Muscle layer of duodenum (tissue), 2 donors: Measurements from ENCODE around the gene GABRR3.

Experiments used
- H3K27ac ChIP-seq: one replicate; pipeline ENCODE4 v1.7.0; 2013; ENCODE audit warnings: mild to moderate bottlenecking, low read length
- H3K27me3 ChIP-seq: one replicate; pipeline ENCODE4 v1.7.0; 2013; ENCODE audit warnings: low read depth, mild to moderate bottlenecking, control low read depth, low read length
- H3K36me3 ChIP-seq, 2 donors: one replicate each; pipeline ENCODE4 v1.7.0; 2013; ENCODE audit warnings: low read length in 2 of 2, control low read depth in 1 of 2, mild to moderate bottlenecking in 1 of 2; ENCODE audit not compliant: insufficient read depth in 2 of 2, control insufficient read depth in 1 of 2
- H3K4me1 ChIP-seq, 2 donors: one replicate each; pipeline ENCODE4 v1.7.0; 2013; ENCODE audit warnings: low read length in 2 of 2, mild to moderate bottlenecking in 2 of 2, control low read depth in 1 of 2, moderate library complexity in 1 of 2; ENCODE audit not compliant: insufficient read depth in 2 of 2, control insufficient read depth in 1 of 2
- H3K4me3 ChIP-seq, 2 donors: one replicate each; pipeline ENCODE4 v1.7.0; 2013; ENCODE audit warnings: low read length in 2 of 2, low read depth in 1 of 2, mild to moderate bottlenecking in 1 of 2
- H3K9me3 ChIP-seq, 2 donors: one replicate each; pipeline ENCODE4 v1.7.0; 2013; ENCODE audit warnings: low read length in 2 of 2, control low read depth in 1 of 2, mild to moderate bottlenecking in 1 of 2; ENCODE audit not compliant: control insufficient read depth in 1 of 2
- donor health status: healthy.

The GABRR3 gene

DNA sequence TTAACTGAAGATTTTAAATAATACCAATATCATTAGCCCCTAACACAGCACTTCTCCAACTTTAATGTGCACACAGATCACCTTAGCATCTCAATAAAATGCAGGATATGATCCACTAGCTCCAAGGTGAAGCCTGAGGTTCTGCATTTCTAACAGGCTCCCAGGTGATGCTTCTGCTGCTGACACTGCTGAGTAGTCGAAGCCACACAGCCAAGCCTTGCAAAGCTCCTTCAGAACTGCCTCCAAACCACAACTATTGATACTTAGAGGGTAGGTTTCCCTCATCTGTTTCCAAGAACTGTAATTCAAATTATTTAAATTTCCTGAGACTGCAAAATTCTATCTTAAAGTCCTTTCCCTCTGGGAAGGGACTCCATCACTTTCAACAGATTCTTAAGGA lies 66.7 kb downstream of the GABRR3 start:
- H3K4me1 ChIP-seq, result peaks cover 0 to 3% of the 10 kb centered on the region in 2 donors
- H3K4me3 ChIP-seq, result no peak overlapping the region
- H3K27me3 ChIP-seq, result no peaks in the 10 kb centered on the region
- H3K9me3 ChIP-seq, result no peaks in the 10 kb centered on the region
- H3K36me3 ChIP-seq, result peaks cover 0 to 5% of the 10 kb centered on the region in 2 donors
- no peak overlapping the region for H3K27ac ChIP-seq

DNA sequence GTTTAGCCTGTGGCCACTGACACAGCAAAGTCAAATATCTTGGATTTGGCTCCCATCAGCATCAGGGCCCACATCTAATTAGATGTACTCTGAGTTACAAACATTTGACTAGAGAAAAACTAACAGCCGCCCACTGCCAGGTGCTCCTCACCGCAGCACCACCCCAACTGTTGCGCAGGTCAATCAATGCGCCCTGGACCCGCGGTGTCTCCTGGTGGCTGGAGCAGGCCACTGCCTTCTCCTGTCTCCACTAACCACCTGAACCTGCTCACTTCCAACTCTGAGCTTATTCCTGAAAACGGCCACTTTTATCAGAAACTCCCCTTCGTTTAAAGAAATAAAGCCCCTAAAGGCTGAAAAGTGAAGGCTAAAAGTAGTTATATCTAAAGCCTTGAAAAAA lies 67.1 kb downstream of the GABRR3 start:
- H3K4me1 ChIP-seq, result peaks cover 0 to 3% of the 10 kb centered on the region in 2 donors
- H3K27me3 ChIP-seq, result no peaks in the 10 kb centered on the region
- no peak overlapping the region for H3K27ac ChIP-seq
- H3K4me3 ChIP-seq, result no peak overlapping the region
- H3K9me3 ChIP-seq, result no peaks in the 10 kb centered on the region
- peaks cover 0 to 5% of the 10 kb centered on the region in 2 donors for H3K36me3 ChIP-seq

DNA sequence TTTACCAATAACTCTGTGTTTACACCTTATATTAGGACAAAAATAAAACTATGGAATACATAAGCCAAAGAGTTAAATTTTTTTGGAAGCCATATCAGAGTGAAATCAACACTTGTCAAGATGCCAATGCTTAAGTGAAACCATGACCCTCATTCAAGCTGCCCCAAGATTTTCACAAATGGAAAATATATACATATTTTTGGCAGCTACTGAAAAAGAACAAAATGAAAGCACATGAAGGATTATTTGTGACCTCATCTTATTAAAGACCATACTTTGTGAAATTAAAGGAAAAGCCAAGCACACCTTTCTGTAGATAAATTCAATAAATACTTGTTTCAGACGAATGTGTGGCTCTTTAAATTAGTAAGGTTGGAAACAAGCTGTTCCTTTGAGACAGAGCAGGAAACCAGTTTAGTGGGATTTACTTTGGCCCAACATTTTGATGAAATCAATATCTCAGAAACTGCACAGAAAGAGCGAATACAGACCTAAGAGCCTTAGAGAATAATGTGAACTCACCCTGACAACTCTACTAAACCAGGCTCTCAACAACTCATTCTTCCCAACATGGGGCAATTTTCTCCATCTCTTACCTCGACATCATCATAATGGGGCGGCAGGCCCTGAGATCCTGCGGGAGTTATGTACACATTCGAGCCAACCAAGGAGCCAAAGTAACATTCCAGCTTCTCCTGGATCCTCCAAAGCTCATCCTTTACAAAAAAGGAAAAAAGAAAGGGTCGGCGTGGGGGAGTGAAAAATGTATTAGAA lies 73.9 kb downstream of the GABRR3 start:
- H3K36me3 ChIP-seq, result peaks cover 0 to 13% of the 10 kb centered on the region in 2 donors
- H3K4me3 ChIP-seq, result no peak overlapping the region
- no peaks in the 10 kb centered on the region for H3K9me3 ChIP-seq
- H3K27ac ChIP-seq, result no peak overlapping the region
- H3K27me3 ChIP-seq, result no peaks in the 10 kb centered on the region
- H3K4me1 ChIP-seq, result peaks cover 0 to 12% of the 10 kb centered on the region in 2 donors

DNA sequence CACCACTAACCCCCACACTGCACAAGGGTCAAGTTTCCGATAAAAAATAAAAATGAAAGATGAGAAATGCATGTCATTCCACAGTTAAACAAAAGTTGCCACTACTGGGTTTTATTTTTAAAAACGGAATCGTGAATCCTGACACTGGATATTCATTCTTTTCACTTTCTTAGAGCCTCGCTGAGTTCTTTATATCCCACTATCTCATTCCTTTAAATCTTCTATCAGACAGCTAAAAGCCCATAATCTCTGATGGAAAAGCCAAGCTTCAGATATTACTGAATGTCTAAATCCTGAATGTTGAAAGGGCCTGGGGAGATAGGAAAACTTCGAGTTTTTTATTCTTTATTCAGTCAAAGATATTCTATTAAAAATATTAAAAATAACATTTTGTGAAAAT lies 74.6 kb downstream of the GABRR3 start:
- H3K36me3 ChIP-seq, result peaks cover 0 to 13% of the 10 kb centered on the region in 2 donors
- no peak overlapping the region for H3K4me3 ChIP-seq
- no peak overlapping the region for H3K27ac ChIP-seq
- peaks cover 0 to 12% of the 10 kb centered on the region in 2 donors for H3K4me1 ChIP-seq
- H3K27me3 ChIP-seq, result no peaks in the 10 kb centered on the region
- H3K9me3 ChIP-seq, result no peaks in the 10 kb centered on the region

DNA sequence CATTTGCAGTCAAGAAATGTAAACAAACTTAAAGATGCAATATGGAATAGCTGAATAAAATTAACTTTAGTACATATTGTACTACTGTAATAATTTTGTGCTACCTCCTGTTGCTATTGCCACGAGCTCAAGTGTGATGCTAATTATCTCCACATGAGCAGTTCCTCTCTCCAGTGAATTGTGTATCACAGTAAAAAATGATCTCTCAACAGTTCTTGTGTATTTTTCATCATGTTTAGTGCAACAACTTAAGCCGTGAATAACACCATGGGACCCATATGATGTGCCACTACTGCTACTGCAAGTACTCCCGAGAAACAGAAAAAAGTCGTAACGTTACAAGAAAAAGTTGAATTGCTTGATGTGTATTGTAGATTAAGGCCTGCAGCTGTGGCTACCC lies 75.2 kb downstream of the GABRR3 start:
- Histone ChIP-seq H3K9me3 (no peaks in the 10 kb centered on the region), H3K27me3 (no peaks in the 10 kb centered on the region), H3K4me1 (peaks cover 0 to 12% of the 10 kb centered on the region in 2 donors), H3K36me3 (peaks cover 0 to 13% of the 10 kb centered on the region in 2 donors), H3K4me3 (no peak overlapping the region), H3K27ac (no peak overlapping the region)

DNA sequence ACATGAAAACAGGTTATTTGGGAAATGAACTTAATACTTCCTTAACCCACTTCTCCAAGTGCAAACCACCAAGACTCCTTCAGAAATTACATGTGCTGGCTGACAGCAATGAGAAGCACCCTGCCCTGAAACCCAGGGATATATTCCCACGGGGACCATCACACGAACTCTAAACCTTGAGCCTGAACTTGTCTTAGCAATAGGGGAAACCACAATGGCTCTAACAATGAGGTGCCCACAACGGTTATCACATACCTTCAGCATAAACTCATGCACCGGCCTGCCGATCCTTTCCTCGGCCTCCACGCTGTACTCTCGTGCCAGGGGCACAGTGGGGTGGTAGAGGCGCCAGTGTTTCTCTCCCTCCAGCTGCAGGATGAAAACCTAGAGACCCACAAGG lies 76.3 kb downstream of the GABRR3 start:
- no peaks in the 10 kb centered on the region for H3K9me3 ChIP-seq
- H3K27ac ChIP-seq, result no peak overlapping the region
- H3K4me1 ChIP-seq, result peaks cover 0 to 12% of the 10 kb centered on the region in 2 donors
- H3K36me3 ChIP-seq, result peaks cover 0 to 21% of the 10 kb centered on the region in 2 donors
- H3K27me3 ChIP-seq, result no peaks in the 10 kb centered on the region
- no peak overlapping the region for H3K4me3 ChIP-seq

DNA sequence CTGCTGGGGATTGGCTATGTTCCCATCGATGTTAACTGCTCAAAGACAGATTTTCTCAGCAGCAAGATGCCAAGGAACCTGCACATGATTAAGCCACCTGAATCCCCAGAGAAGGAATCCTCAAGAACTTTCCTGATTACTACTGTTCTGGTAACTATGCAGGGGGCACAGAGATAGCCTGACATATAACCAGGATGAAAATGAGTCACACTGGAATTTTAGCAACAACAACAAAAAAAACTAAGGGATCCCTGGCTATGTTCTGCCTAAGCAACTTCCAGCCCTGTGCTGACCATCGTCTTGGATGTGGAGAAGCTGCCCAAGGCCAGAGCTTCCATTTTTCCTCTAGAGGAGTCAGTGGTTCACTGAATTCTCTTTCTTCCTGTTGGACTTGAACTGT lies 76.7 kb downstream of the GABRR3 start:
- Histone ChIP-seq H3K27me3 (no peaks in the 10 kb centered on the region), H3K27ac (no peak overlapping the region), H3K36me3 (peaks cover 0 to 24% of the 10 kb centered on the region in 2 donors), H3K4me3 (no peak overlapping the region), H3K4me1 (peaks cover 0 to 12% of the 10 kb centered on the region in 2 donors), H3K9me3 (no peaks in the 10 kb centered on the region)

DNA sequence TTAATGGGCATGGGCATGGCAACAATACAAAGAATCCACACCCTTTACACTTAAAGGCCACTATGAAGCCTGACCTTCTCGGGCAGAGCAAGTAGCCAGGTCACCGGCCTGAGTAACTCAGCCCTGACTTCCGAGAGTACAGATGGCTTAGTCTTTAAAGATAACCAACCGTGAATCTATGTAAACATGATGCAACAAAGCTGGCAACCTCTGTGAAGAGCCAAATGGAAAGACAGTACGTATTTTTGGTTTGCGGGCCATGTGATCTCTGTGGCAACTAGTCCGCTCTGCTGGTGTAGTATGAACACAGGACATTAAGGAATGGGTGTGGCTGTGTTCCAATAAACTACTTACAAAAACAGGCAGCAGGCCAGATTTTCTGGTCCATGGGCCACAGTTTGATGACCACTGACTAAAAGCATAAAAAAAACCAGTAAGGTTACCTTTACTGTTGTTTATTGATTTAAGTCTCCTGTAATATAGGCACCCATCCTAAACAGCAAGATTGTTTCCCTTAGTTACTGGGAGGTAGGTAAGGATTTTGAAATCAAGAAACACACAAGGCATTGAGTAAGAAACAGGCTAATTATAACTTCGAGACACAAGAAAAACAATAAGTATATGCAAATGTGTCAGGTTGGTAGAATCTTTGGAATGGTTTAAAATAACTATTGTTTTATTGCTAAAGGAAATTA lies 77.4 kb downstream of the GABRR3 start:
- H3K4me3 ChIP-seq, result no peak overlapping the region
- no peaks in the 10 kb centered on the region for H3K27me3 ChIP-seq
- no peak overlapping the region for H3K27ac ChIP-seq
- peaks cover under 1 to 31% of the 10 kb centered on the region in 2 donors for H3K36me3 ChIP-seq
- peaks cover 0 to 12% of the 10 kb centered on the region in 2 donors for H3K4me1 ChIP-seq
- no peaks in the 10 kb centered on the region for H3K9me3 ChIP-seq

DNA sequence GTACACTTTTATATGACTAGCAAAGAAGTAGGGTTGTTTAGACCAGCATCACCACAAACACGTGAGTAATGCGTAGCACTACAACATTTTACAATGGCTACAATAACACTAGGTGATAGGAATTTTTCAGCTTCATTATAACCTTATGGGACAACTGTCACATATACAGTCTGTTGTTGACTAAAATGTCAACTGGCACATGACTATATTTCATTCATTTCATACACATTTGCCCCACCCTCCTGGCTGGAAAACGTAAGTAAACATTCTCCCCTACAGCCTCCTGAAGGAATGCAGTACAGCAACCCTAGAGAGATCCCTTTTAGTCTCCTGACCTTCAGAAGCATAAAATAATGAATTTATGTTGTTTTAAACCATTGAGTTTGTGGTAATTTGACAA lies 79.1 kb downstream of the GABRR3 start:
- peaks cover 0 to 12% of the 10 kb centered on the region in 2 donors for H3K4me1 ChIP-seq
- H3K27me3 ChIP-seq, result no peaks in the 10 kb centered on the region
- H3K9me3 ChIP-seq, result no peaks in the 10 kb centered on the region
- H3K4me3 ChIP-seq, result no peak overlapping the region
- no peak overlapping the region for H3K27ac ChIP-seq
- peaks cover 14 to 32% of the 10 kb centered on the region in 2 donors for H3K36me3 ChIP-seq

DNA sequence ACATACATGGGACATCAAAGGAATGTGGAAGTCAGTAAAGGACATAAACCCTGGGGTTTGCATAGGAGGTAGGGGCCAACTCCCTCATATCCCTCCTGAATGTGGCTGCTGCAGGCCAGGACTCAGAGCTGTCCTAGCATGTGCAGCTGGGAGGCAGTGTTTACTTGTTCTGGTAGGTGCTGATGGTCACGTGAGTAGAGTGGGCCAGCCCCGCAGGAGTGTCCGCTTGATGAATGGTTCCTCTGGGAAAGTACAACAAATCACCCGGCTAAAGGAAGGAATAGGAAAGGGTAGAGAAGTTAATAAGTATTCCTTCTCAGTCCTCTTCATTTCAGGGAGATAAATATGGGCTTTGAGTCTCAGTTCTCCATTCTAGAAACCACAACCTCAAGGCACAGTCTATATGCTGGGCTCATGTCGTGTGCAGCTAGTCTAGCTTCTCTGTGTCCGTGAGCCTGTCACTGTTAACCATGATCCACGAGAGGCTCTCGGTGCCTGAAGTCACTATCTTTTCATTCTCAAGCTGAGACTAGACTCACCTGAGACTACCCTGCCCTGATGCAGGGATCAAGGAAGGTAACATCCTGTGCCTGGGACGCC lies 80.8 kb downstream of the GABRR3 start:
- Histone ChIP-seq H3K4me1 (peaks cover 0 to 12% of the 10 kb centered on the region in 2 donors), H3K9me3 (no peaks in the 10 kb centered on the region), H3K4me3 (no peak overlapping the region), H3K36me3 (peaks cover 28 to 42% of the 10 kb centered on the region in 2 donors), H3K27me3 (no peaks in the 10 kb centered on the region), H3K27ac (no peak overlapping the region)

DNA sequence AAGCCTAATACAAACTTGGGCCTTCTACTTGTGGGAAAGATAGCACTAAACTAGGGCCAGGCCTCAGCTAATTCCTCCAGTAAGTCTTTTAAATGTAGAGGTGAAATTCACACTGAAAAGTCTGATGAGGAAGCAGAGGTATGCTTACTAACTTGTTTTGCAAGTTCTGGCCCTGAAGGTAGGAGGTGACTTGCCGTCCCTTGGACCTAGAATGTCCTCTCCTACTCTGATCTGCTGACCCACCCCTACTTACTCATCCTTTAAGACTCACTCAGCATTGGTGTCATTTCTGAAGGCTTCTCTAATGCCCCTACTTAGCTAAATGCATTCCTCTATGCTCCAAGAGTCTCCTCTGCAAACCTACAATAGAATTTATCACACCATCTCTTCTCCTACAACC lies 82.2 kb downstream of the GABRR3 start:
- Histone ChIP-seq H3K9me3 (no peaks in the 10 kb centered on the region), H3K27ac (no peak overlapping the region), H3K4me1 (peaks cover 0 to 4% of the 10 kb centered on the region in 2 donors), H3K36me3 (peaks cover 30 to 45% of the 10 kb centered on the region in 2 donors), H3K4me3 (no peak overlapping the region), H3K27me3 (no peaks in the 10 kb centered on the region)
